RWPE2 (cell line): Measurements from ENCODE around the gene MRFAP1L1.

ENCODE experiments used
- ATAC-seq: fragments of 200-7000 bp; cut with Tn5 transposase; 3 replicates; pipeline ENCODE4 v1.9.1; 2021; ENCODE audit warnings: low read depth
- DNase-seq: peaks from one replicate; pipeline ENCODE4 v3.0.0-alpha.2; 2020; ENCODE audit warnings: low spot score
- H3K27ac ChIP-seq: fragments of 450-650 bp; 2 replicates; pipeline ENCODE4 v1.5.1; 2017; ENCODE audit warnings: mild to moderate bottlenecking; ENCODE audit not compliant: poor library complexity, severe bottlenecking
- H3K27me3 ChIP-seq: fragments of 250-450 bp; sonication (Bioruptor Pico); 2 replicates; pipeline ENCODE4 v1.5.1; 2021; ENCODE audit warnings: mild to moderate bottlenecking, moderate library complexity; ENCODE audit not compliant: insufficient read depth, poor library complexity, severe bottlenecking
- H3K36me3 ChIP-seq: fragments of 250-450 bp; sonication (Bioruptor Pico); 2 replicates; pipeline ENCODE4 v1.5.1; 2020; ENCODE audit warnings: low read depth, mild to moderate bottlenecking, moderate library complexity
- H3K4me1 ChIP-seq: fragments of 250-450 bp; sonication (Bioruptor Pico); 2 replicates; pipeline ENCODE4 v1.5.1; 2021; ENCODE audit warnings: mild to moderate bottlenecking, moderate library complexity; ENCODE audit not compliant: insufficient read depth, poor library complexity, severe bottlenecking
- H3K4me3 ChIP-seq: fragments of 250-450 bp; sonication (Bioruptor Pico); 2 replicates; pipeline ENCODE4 v1.5.1; 2021; ENCODE audit warnings: mild to moderate bottlenecking, moderate library complexity; ENCODE audit not compliant: severe bottlenecking
- H3K9me3 ChIP-seq: fragments of 250-450 bp; sonication (Bioruptor Pico); 2 replicates; pipeline ENCODE4 v1.5.1; 2021; ENCODE audit warnings: mild to moderate bottlenecking, moderate library complexity; ENCODE audit not compliant: severe bottlenecking
- TF ChIP-seq, protein P1 (sequence below): fragments of 450-650 bp; IDR thresholded peaks from one replicate; pipeline ENCODE4 v1.5.1; 2017; ENCODE audit warnings: mild to moderate bottlenecking, moderate library complexity; ENCODE audit not compliant: poor library complexity, severe bottlenecking

Gene MRFAP1L1

DNA sequence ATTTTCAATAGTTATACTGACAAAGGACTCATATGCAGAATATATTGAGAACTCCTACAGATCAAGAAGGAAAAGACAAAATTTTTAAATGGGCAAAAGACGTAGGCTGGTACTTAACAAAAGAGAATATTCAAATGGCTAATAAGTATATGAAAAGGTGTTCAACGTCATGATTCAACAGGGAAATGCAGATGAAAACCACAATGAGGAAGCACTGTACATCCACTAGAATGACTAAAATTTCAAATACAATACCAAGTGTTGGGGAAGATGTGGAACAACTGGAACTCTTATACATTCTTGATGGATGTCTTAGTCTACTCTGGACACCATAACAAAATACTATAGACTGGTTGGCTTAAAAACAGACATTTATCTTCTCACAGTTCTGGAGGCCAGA, 1.3 kb upstream of the MRFAP1L1 start:
- DNase-seq (no peak), ATAC-seq (no peak)
- no peak overlapping the region for H3K27ac ChIP-seq
- TF ChIP-seq, protein P1, sequence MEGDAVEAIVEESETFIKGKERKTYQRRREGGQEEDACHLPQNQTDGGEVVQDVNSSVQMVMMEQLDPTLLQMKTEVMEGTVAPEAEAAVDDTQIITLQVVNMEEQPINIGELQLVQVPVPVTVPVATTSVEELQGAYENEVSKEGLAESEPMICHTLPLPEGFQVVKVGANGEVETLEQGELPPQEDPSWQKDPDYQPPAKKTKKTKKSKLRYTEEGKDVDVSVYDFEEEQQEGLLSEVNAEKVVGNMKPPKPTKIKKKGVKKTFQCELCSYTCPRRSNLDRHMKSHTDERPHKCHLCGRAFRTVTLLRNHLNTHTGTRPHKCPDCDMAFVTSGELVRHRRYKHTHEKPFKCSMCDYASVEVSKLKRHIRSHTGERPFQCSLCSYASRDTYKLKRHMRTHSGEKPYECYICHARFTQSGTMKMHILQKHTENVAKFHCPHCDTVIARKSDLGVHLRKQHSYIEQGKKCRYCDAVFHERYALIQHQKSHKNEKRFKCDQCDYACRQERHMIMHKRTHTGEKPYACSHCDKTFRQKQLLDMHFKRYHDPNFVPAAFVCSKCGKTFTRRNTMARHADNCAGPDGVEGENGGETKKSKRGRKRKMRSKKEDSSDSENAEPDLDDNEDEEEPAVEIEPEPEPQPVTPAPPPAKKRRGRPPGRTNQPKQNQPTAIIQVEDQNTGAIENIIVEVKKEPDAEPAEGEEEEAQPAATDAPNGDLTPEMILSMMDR = no peak
- H3K4me1 ChIP-seq = peaks cover 11% of the 10 kb centered on the region
- H3K36me3 ChIP-seq = peaks cover 18% of the 10 kb centered on the region
- no peaks in the 10 kb centered on the region for H3K9me3 ChIP-seq
- no peaks in the 10 kb centered on the region for H3K27me3 ChIP-seq
- no peak overlapping the region for H3K4me3 ChIP-seq

DNA sequence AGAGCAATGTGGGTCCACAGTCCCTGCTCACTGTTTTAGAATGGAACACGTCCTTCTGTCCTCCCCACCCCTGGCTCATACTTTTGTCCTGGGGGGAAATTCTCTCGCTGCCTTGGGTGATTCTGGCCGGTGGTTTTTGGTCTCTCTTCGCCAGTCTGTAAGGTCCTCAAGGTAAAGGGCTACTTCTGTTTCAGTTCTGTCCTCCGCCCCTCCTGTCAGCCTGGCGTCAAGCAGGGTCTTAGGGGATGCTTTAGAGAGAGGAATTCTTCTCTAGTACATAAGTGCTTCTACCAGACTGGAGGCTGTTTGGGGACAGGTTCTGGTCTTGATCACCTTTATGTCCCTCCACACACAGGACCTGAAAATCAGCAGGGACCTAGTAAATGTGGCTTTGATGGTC, 617 bp upstream of the MRFAP1L1 start:
- H3K27me3 ChIP-seq = no peaks in the 10 kb centered on the region
- peaks cover 8% of the 10 kb centered on the region for H3K4me1 ChIP-seq
- H3K36me3 ChIP-seq = peaks cover 18% of the 10 kb centered on the region
- TF ChIP-seq, protein P1 = no peak
- peak overlapping the region; percentile 56 for H3K27ac ChIP-seq
- H3K9me3 ChIP-seq = no peaks in the 10 kb centered on the region
- H3K4me3 ChIP-seq = peak overlapping the region; percentile 63
- DNase-seq (no peak), ATAC-seq (peak; percentile 9; the same call in 1 of the 3 replicates)

DNA sequence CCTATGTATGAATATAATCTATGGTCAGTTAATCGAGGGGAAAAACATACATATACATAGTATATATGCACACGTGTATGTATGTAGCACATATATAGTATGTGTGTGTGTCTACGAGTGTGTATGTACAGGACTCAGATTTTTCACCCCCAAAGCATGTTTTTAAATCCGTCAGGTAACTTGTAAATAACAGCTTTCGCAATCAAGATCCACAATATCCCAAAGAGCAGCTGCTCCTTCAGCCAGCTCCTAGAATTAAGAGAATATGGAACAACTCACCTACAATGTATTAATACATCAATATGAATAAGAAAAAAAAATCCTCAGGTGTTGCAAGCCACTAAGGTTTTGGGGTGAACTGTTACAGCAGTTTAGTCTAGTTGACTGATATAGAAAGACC, 3.5 kb downstream of the MRFAP1L1 start:
- H3K4me3 ChIP-seq = no peak overlapping the region
- H3K36me3 ChIP-seq = peaks cover 27% of the 10 kb centered on the region
- no peaks in the 10 kb centered on the region for H3K27me3 ChIP-seq
- DNase-seq (no peak), ATAC-seq (no peak)
- TF ChIP-seq, protein P1 = no peak
- peaks cover 8% of the 10 kb centered on the region for H3K4me1 ChIP-seq
- no peak overlapping the region for H3K27ac ChIP-seq
- no peaks in the 10 kb centered on the region for H3K9me3 ChIP-seq

DNA sequence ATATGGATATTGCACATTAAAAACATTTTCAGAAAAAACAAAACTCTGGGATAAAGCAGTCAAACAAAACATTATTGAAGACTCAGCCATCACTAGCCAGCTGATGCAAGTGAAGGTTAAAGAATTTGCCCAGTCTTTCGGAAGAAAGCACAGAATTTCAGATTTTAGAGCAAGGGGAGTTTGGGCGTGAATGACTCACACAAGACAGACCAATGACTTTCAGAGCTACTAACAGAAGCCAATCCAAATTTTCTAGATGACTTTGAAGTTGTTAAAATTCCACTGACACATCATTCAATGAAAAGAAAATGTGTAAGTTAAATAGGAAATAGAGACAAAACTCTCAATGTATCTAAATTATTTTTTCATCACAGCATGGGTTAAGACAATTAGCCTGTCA, 4.0 kb downstream of the MRFAP1L1 start:
- no peak for DNase-seq
- H3K27me3 ChIP-seq = no peaks in the 10 kb centered on the region
- H3K36me3 ChIP-seq = peaks cover 27% of the 10 kb centered on the region
- no peak overlapping the region for H3K4me3 ChIP-seq
- peaks cover 8% of the 10 kb centered on the region for H3K4me1 ChIP-seq
- TF ChIP-seq, protein P1 = no peak
- ATAC-seq = no peak
- H3K9me3 ChIP-seq = no peaks in the 10 kb centered on the region
- H3K27ac ChIP-seq = no peak overlapping the region

DNA sequence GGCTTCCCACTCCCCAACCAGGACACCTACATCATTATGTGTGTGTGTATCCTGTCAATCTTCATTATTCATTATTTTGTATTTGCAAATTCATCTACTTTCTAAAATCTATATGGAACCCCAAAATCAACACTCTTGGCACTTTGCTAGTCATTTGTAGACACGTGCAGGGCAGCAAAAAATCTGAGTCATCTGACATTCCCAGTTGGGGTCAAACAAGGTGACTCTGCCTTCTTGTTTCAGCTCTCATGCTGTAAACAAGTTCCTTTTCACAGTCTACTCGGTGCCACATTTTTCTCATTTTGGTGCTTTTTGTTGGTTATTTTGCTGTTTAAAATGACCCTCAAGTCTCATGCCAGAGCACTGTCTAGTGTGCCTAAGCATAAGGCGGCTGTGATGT, 5.9 kb downstream of the MRFAP1L1 start:
- Histone ChIP-seq H3K36me3 (peaks cover 27% of the 10 kb centered on the region), H3K27ac (no peak overlapping the region), H3K4me1 (peaks cover 8% of the 10 kb centered on the region), H3K9me3 (no peaks in the 10 kb centered on the region), H3K4me3 (no peak overlapping the region), H3K27me3 (no peaks in the 10 kb centered on the region)
- TF ChIP-seq, protein P1 = no peak
- no peak for ATAC-seq
- no peak for DNase-seq
